ENCODE measurements around the gene CHST9. TPM values are rescaled to one million over a fixed set of nuclear protein-coding genes. Genes with fewer than 3 reads are reported as not detected.

CHST9 gene
- total and polyA plus RNA-seq, 10 of the 15 experiments (the other 5 are each of a cell fraction or from before 2014, with no cell fraction given) = 0.34 TPM; not detected in 9

DNA sequence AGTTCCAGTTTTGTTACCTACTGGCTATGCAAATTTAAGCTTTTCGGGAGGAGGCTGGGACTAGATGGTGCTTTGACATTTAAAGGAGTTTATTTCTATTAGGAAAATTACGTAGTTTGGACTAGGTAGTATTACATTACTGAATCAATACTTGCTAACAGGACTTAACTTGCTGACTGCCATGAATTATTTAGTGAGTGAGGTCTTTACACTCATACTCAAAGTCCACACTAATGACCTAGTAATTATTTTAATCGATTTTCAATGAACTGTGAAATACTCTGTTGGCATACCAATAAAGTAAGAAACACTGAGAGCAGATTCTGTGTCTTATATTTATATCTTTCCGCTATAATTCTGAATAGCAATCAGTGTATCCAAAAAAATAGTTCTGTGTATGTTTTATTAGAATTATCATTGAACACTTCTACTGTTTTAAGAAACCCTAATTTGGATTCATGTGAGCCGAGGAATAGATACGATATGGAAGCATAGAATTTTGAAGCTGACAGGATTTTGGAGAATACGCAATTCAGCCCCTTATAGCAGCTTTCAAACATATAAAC lies 55.0 kb downstream of the CHST9 start (continued):
- TF ChIP-seq, protein P1, sequence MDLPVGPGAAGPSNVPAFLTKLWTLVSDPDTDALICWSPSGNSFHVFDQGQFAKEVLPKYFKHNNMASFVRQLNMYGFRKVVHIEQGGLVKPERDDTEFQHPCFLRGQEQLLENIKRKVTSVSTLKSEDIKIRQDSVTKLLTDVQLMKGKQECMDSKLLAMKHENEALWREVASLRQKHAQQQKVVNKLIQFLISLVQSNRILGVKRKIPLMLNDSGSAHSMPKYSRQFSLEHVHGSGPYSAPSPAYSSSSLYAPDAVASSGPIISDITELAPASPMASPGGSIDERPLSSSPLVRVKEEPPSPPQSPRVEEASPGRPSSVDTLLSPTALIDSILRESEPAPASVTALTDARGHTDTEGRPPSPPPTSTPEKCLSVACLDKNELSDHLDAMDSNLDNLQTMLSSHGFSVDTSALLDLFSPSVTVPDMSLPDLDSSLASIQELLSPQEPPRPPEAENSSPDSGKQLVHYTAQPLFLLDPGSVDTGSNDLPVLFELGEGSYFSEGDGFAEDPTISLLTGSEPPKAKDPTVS (IDR thresholded peaks at IDR 0.05; ENCODE audit: low read depth, low read length) = no peak
- TF ChIP-seq, protein P2, sequence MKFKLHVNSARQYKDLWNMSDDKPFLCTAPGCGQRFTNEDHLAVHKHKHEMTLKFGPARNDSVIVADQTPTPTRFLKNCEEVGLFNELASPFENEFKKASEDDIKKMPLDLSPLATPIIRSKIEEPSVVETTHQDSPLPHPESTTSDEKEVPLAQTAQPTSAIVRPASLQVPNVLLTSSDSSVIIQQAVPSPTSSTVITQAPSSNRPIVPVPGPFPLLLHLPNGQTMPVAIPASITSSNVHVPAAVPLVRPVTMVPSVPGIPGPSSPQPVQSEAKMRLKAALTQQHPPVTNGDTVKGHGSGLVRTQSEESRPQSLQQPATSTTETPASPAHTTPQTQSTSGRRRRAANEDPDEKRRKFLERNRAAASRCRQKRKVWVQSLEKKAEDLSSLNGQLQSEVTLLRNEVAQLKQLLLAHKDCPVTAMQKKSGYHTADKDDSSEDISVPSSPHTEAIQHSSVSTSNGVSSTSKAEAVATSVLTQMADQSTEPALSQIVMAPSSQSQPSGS (IDR thresholded peaks at IDR 0.05; ENCODE audit: low read length) = no peak
- TF ChIP-seq, protein P3, sequence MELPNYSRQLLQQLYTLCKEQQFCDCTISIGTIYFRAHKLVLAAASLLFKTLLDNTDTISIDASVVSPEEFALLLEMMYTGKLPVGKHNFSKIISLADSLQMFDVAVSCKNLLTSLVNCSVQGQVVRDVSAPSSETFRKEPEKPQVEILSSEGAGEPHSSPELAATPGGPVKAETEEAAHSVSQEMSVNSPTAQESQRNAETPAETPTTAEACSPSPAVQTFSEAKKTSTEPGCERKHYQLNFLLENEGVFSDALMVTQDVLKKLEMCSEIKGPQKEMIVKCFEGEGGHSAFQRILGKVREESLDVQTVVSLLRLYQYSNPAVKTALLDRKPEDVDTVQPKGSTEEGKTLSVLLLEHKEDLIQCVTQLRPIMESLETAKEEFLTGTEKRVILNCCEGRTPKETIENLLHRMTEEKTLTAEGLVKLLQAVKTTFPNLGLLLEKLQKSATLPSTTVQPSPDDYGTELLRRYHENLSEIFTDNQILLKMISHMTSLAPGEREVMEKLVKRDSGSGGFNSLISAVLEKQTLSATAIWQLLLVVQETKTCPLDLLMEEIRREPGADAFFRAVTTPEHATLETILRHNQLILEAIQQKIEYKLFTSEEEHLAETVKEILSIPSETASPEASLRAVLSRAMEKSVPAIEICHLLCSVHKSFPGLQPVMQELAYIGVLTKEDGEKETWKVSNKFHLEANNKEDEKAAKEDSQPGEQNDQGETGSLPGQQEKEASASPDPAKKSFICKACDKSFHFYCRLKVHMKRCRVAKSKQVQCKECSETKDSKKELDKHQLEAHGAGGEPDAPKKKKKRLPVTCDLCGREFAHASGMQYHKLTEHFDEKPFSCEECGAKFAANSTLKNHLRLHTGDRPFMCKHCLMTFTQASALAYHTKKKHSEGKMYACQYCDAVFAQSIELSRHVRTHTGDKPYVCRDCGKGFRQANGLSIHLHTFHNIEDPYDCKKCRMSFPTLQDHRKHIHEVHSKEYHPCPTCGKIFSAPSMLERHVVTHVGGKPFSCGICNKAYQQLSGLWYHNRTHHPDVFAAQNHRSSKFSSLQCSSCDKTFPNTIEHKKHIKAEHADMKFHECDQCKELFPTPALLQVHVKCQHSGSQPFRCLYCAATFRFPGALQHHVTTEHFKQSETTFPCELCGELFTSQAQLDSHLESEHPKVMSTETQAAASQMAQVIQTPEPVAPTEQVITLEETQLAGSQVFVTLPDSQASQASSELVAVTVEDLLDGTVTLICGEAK (IDR thresholded peaks at IDR 0.05; ENCODE audit: borderline replicate concordance) = no peak

DNA sequence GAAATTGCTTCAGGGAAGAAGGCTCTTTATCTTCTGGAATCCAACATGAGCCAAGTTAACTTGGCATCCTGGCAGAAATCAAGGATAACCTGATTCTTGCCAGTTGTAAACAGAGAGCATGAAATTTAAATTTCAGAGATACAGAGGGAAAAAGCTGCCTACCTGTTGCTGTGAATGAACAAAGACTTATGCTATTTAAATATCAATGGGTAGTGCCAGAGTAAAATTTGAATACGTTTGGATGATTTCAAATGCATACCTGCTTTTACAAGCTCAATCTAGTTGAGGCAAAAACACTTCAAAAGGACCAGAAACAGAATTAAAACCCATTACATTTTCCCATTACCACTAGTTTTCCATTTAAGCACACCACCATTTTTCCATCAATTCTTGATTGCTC lies 60.9 kb downstream of the CHST9 start:
- no peaks in the 10 kb centered on the region for H3K27me3 ChIP-seq (replicated peaks in 1 of 2; ENCODE audit: control insufficient read depth in 2 of 2, insufficient read depth in 2 of 2, low read length in 1 of 2)
- H3K4me2 ChIP-seq (ENCODE audit: control insufficient read depth, insufficient read depth) = no peak overlapping the region
- no peak for DNase-seq (ENCODE audit: low read depth, low spot score)
- H3K9me3 ChIP-seq (replicated peaks; ENCODE audit: control insufficient read depth, insufficient read depth, low read length) = no peaks in the 10 kb centered on the region
- H3K4me1 ChIP-seq (ENCODE audit: control insufficient read depth, insufficient read depth, low read length) = no peaks in the 10 kb centered on the region
- ChIA-PET POLR2A (no interaction called here), SMC1A (ENCODE audit: uncharacterized antibody, unreplicated experiment) (interaction anchor here (1.0 kb wide), 1 partner anchor 11 kb away, joined by 3 read pairs; no protein-coding TSS in a partner anchor), RAD21 (ENCODE audit: unreplicated experiment) (no interaction called here), CTCF (no interaction called here)
- WGBS (ENCODE audit: insufficient coverage, insufficient replicate concordance, low lambda C conversion rate, missing lambda C conversion rate) = 0% methylated on average over 1 of the region's 1 CpG
- no peak overlapping the region for H3K27ac ChIP-seq (ENCODE audit: control insufficient read depth, insufficient read depth)
- no peaks in the 10 kb centered on the region for H3K36me3 ChIP-seq (ENCODE audit: control insufficient read depth in 2 of 2, insufficient read depth in 2 of 2, low read length in 1 of 2)
- in situ Hi-C loops (cut with MboI) (no loop called here), intact Hi-C loops (cut with micrococcal nuclease; ENCODE audit: unreplicated experiment) (no loop called here)
- no peaks in the 10 kb centered on the region for H4K20me1 ChIP-seq (ENCODE audit: control insufficient read depth, insufficient read depth)
- BruUV-seq (replicated peaks) = no TSS peak
- H3K9ac ChIP-seq (ENCODE audit: control insufficient read depth, insufficient read depth, low read length) = no peak overlapping the region
- no peak for ATAC-seq
- no peak for FAIRE-seq
- H3K79me2 ChIP-seq (ENCODE audit: control insufficient read depth, insufficient read depth, low read length) = no peaks in the 10 kb centered on the region
- no peak overlapping the region for H3K4me3 ChIP-seq
- no peak overlapping the region for H2AFZ ChIP-seq (ENCODE audit: control insufficient read depth, low read depth, low read length)
- TF ChIP-seq CREM (IDR thresholded peaks at IDR 0.05; ENCODE audit: low read depth) (no peak), SUZ12 (IDR thresholded peaks at IDR 0.05; ENCODE audit: unreplicated experiment) (no peak), ZNF622 (IDR thresholded peaks at IDR 0.05) (no peak), NR2C1 (IDR thresholded peaks at IDR 0.05) (no peak), CHD2 (IDR thresholded peaks at IDR 0.05; ENCODE audit: borderline replicate concordance, low read depth, low read length) (no peak), IRF4 (IDR thresholded peaks at IDR 0.05; ENCODE audit: low read depth, low read length) (no peak), TAF1 (IDR thresholded peaks at IDR 0.05; ENCODE audit: borderline replicate concordance, low read depth, low read length) (no peak), ZSCAN29 (IDR thresholded peaks at IDR 0.05) (no peak), WRNIP1 (IDR thresholded peaks at IDR 0.05; ENCODE audit: borderline replicate concordance, low read depth, low read length) (no peak), CBX5 (IDR thresholded peaks at IDR 0.05; ENCODE audit: low read depth) (no peak), FOXK2 (IDR thresholded peaks at IDR 0.05) (no peak), CBFB (IDR thresholded peaks at IDR 0.05; ENCODE audit: low read depth) (no peak)
- TF ChIP-seq, protein P4, sequence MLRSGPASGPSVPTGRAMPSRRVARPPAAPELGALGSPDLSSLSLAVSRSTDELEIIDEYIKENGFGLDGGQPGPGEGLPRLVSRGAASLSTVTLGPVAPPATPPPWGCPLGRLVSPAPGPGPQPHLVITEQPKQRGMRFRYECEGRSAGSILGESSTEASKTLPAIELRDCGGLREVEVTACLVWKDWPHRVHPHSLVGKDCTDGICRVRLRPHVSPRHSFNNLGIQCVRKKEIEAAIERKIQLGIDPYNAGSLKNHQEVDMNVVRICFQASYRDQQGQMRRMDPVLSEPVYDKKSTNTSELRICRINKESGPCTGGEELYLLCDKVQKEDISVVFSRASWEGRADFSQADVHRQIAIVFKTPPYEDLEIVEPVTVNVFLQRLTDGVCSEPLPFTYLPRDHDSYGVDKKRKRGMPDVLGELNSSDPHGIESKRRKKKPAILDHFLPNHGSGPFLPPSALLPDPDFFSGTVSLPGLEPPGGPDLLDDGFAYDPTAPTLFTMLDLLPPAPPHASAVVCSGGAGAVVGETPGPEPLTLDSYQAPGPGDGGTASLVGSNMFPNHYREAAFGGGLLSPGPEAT (IDR thresholded peaks at IDR 0.05; ENCODE audit: low read depth) = no peak

Measured in GM12878 (cell line).